ENCODE data around the gene TAP1. TPM values are rescaled to one million over a fixed set of nuclear protein-coding genes. Genes with fewer than 3 reads are reported as not detected.
A peak's percentile ranks its signal among the peaks of the same experiment; 100 is the strongest.

Gene TAP1
- total RNA-seq (100 to 1,000 TPM in 3 of 5 experiments, 10 to 100 TPM in 2; 92.1 to 500 (median 103) TPM), polyA plus RNA-seq (100 to 1,000 TPM; 162 to 274 TPM), total RNA-seq (152 reads per million, percentile 90 among the genes with 10 or more reads in this experiment)

GRCh38 chr6:32853541-32854375, at the start of gene TAP1, which contains the start of gene PSMB9:
TSS of gene TAP1 (minus strand) at chr6:32853704. CDS start at chr6:32853636, 68 bp downstream.
TSS of gene PSMB9 (plus strand) at chr6:32854192. CDS start at chr6:32854230, 38 bp downstream.
- peaks cover 45 to 57% of the 10 kb centered on the region in 2 donors for H3K4me1 ChIP-seq (ENCODE audit: control insufficient read depth in 2 of 2, insufficient read depth in 2 of 2, low read length in 2 of 2)
- H3K4me3 ChIP-seq (ENCODE audit: low read length): peak within 1 kb of the TSS; percentile 91
- ChIA-PET CTCF (interaction anchor here (0.7 to 7.5 kb wide), 8 partner anchors 12 to 119 kb away, joined by 3 to 241 read pairs (median 11); partner anchors contain the start of genes HLA-DMA, PSMB8 and TAP2), POLR2A (interaction anchor here (0.7 to 9.5 kb wide), 17 partner anchors 10 to 1295 kb away, joined by 3 to 662 read pairs (median 6); partner anchors contain the start of genes BRD2, HLA-DMA, PSMB8 and RPS18)
- H3K27me3 ChIP-seq (ENCODE audit: control insufficient read depth in 2 of 2, insufficient read depth in 2 of 2, low read length in 2 of 2): no peaks in the 10 kb centered on the region
- ATAC-seq (peak; percentile 92), DNase-seq (peak; percentile 92 to 97 (median 94))
- H3K27me3 Mint-ChIP-seq: no peaks in the 10 kb centered on the region
- peaks cover 0 to 2% (median 0%) of the 10 kb centered on the region in 11 donors for H3K9me3 Mint-ChIP-seq
- no peaks in the 10 kb centered on the region for H3K9me3 ChIP-seq (ENCODE audit: control insufficient read depth in 2 of 3, low read length in 3 of 3)
- peaks cover 61 to 80% (median 72%) of the 10 kb centered on the region in 7 donors for H3K4me1 Mint-ChIP-seq
- peak within 1 kb of the TSS; percentile 97 to 100 (median 100) for H3K27ac Mint-ChIP-seq
- H3K36me3 Mint-ChIP-seq: peaks cover 22 to 78% (median 57%) of the 10 kb centered on the region in 5 donors
- H3K36me3 ChIP-seq (ENCODE audit: control insufficient read depth in 2 of 3, insufficient read depth in 3 of 3, low read length in 3 of 3): peaks cover 17 to 69% (median 46%) of the 10 kb centered on the region in 3 experiments
- H3K4me3 Mint-ChIP-seq: peak within 1 kb of the TSS; percentile 96 to 100 (median 100)
- intact Hi-C loops (cut with micrococcal nuclease): loop anchor here (1.0 to 10.0 kb wide), 10 partner anchors 9 to 1231 kb away; partner anchors contain the start of genes PSMB8 (in 2 of the 2), TAP2 (in 2 of the 2), CLIC1 (in 1 of the 2) and CUTA (in 1 of the 2)
- peak within 1 kb of the TSS; percentile 100 for H3K27ac ChIP-seq (ENCODE audit: low read depth, low read length)

GRCh38 chr6:32895006-32895345, 41.5 kb upstream of the TAP1 start:
- peaks cover 0 to 2% (median 0%) of the 10 kb centered on the region in 5 donors for H3K36me3 Mint-ChIP-seq

GRCh38 chr6:32894085-32895005, 40.8 kb upstream of the TAP1 start:
- Histone ChIP-seq H3K4me1 (ENCODE audit: control insufficient read depth in 2 of 2, insufficient read depth in 2 of 2, low read length in 2 of 2) (peaks cover 12 to 13% of the 10 kb centered on the region in 2 donors), H3K36me3 (ENCODE audit: control insufficient read depth in 2 of 3, insufficient read depth in 3 of 3, low read length in 3 of 3) (peaks cover 0 to 7% (median 0%) of the 10 kb centered on the region in 3 experiments), H3K9me3 (ENCODE audit: control insufficient read depth in 2 of 3, low read length in 3 of 3) (no peaks in the 10 kb centered on the region), H3K4me3 (ENCODE audit: low read length) (peak overlapping the region; percentile 81), H3K27ac (ENCODE audit: low read depth, low read length) (peak overlapping the region; percentile 78), H3K27me3 (ENCODE audit: control insufficient read depth in 2 of 2, insufficient read depth in 2 of 2, low read length in 2 of 2) (no peaks in the 10 kb centered on the region)
- Mint-ChIP-seq H3K27ac (peak overlapping the region; percentile 78 to 97 (median 94)), H3K9me3 (no peaks in the 10 kb centered on the region), H3K4me1 (peaks cover 30 to 43% (median 36%) of the 10 kb centered on the region in 7 donors), H3K4me3 (peak overlapping the region; percentile 91 to 100 (median 99)), H3K36me3 (peaks cover 0 to 2% (median 0%) of the 10 kb centered on the region in 5 donors), H3K27me3 (peaks cover 0 to 4% (median 0%) of the 10 kb centered on the region in 5 donors)
- intact Hi-C loops (cut with micrococcal nuclease): loop anchor here (1.0 to 10.0 kb wide), 10 partner anchors 46 to 353 kb away; partner anchors contain the start of genes HLA-DMA (in 2 of the 2), HLA-DMB (in 2 of the 2), PSMB8 (in 2 of the 2) and BRD2 (in 1 of the 2)
- DNase-seq: peak; percentile 89 to 98 (median 94)
- CTCF ChIA-PET: interaction anchor here (0.9 to 2.3 kb wide), 10 partner anchors 12 to 90 kb away, joined by 3 to 11 read pairs (median 4); partner anchors contain the start of genes HLA-DMA and TAP2
- peak; percentile 99 for ATAC-seq
- POLR2A ChIA-PET: interaction anchor here (0.7 to 5.4 kb wide), 17 partner anchors 13 to 423 kb away, joined by 3 to 101 read pairs (median 5); partner anchors contain the start of genes BRD2, HLA-DMA, HLA-DMB and PSMB9

More at GRCh38 chr6:32895006-32895345, 41.5 kb upstream of the TAP1 start:
- no peak for DNase-seq
- Mint-ChIP-seq H3K4me1 (peaks cover 30 to 43% (median 36%) of the 10 kb centered on the region in 7 donors), H3K27ac (peak overlapping the region; percentile 78 to 97 (median 94)), H3K9me3 (no peaks in the 10 kb centered on the region), H3K4me3 (peak overlapping the region; percentile 91 to 100 (median 99)), H3K27me3 (peaks cover 0 to 4% (median 0%) of the 10 kb centered on the region in 5 donors)
- POLR2A ChIA-PET: interaction anchor here (0.8 to 5.4 kb wide), 15 partner anchors 12 to 92 kb away, joined by 3 to 101 read pairs (median 5); partner anchors contain the start of genes BRD2, HLA-DMA, HLA-DMB and PSMB9
- Histone ChIP-seq H3K36me3 (ENCODE audit: control insufficient read depth in 2 of 3, insufficient read depth in 3 of 3, low read length in 3 of 3) (peaks cover 0 to 7% (median 0%) of the 10 kb centered on the region in 3 experiments), H3K9me3 (ENCODE audit: control insufficient read depth in 2 of 3, low read length in 3 of 3) (no peaks in the 10 kb centered on the region), H3K4me3 (ENCODE audit: low read length) (peak overlapping the region; percentile 81), H3K27me3 (ENCODE audit: control insufficient read depth in 2 of 2, insufficient read depth in 2 of 2, low read length in 2 of 2) (no peaks in the 10 kb centered on the region), H3K4me1 (ENCODE audit: control insufficient read depth in 2 of 2, insufficient read depth in 2 of 2, low read length in 2 of 2) (peaks cover 12 to 13% of the 10 kb centered on the region in 2 donors), H3K27ac (ENCODE audit: low read depth, low read length) (peak overlapping the region; percentile 78)
- CTCF ChIA-PET: interaction anchor here (1.0 to 2.3 kb wide), 8 partner anchors 27 to 90 kb away, joined by 3 to 11 read pairs (median 6); partner anchors contain the start of genes HLA-DMA and TAP2
- ATAC-seq: peak; percentile 18
- intact Hi-C loops (cut with micrococcal nuclease): loop anchor here (2.0 to 10.0 kb wide), 5 partner anchors 46 to 180 kb away; partner anchors contain the start of genes PSMB8 (in 2 of the 2), BRD2 (in 1 of the 2), HLA-DMA (in 1 of the 2) and HLA-DMB (in 1 of the 2)

DNA sequence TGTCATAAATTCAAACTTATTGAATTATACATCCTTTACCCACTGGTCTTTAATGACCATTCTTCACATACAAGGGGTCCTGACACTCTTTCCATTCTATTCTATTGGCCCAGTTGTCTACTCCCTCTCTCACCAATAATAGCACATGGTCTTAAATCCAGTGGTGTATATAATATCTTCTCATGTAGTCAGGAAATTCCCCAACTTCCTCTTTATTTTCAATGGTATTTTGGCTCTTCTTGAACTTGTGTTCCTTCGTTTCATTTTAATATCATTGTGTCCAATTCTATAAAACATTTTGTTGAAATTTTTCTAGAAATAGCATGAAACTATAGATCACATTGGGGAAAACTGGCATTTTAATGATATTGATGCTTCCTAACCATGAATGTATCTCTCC, 37.3 kb upstream of the TAP1 start:
- ChIA-PET CTCF (interaction anchor here (1.0 to 2.5 kb wide), 3 partner anchors 57 to 94 kb away, joined by 4 to 11 read pairs (median 6); no protein-coding TSS in a partner anchor), POLR2A (interaction anchor here (1.3 to 5.4 kb wide), 2 partner anchors 80 to 81 kb away, joined by 10 to 101 read pairs; partner anchors contain the start of gene BRD2)
- ATAC-seq (no peak), DNase-seq (no peak)
- H3K4me3 Mint-ChIP-seq: no peak overlapping the region
- H3K27me3 Mint-ChIP-seq: peaks cover 0 to 10% (median 0%) of the 10 kb centered on the region in 5 donors
- H3K36me3 Mint-ChIP-seq: peaks cover 0 to 2% (median 0%) of the 10 kb centered on the region in 5 donors
- H3K36me3 ChIP-seq (ENCODE audit: control insufficient read depth in 2 of 3, insufficient read depth in 3 of 3, low read length in 3 of 3): peaks cover 0 to 7% (median 0%) of the 10 kb centered on the region in 3 experiments
- peaks cover 13 to 23% (median 20%) of the 10 kb centered on the region in 7 donors for H3K4me1 Mint-ChIP-seq
- intact Hi-C loops (cut with micrococcal nuclease): loop anchor here (5.0 to 10.0 kb wide), 2 partner anchors 184 to 356 kb away; partner anchors contain the start of genes HLA-DPA1 (in 1 of the 2) and HLA-DPB1 (in 1 of the 2)
- no peaks in the 10 kb centered on the region for H3K9me3 ChIP-seq (ENCODE audit: control insufficient read depth in 2 of 3, low read length in 3 of 3)
- H3K4me1 ChIP-seq (ENCODE audit: control insufficient read depth in 2 of 2, insufficient read depth in 2 of 2, low read length in 2 of 2): peaks cover 9 to 12% of the 10 kb centered on the region in 2 donors
- no peak overlapping the region for H3K27ac ChIP-seq (ENCODE audit: low read depth, low read length)
- H3K27ac Mint-ChIP-seq: no peak overlapping the region
- H3K9me3 Mint-ChIP-seq: no peaks in the 10 kb centered on the region
- H3K4me3 ChIP-seq (ENCODE audit: low read length): no peak overlapping the region
- no peaks in the 10 kb centered on the region for H3K27me3 ChIP-seq (ENCODE audit: control insufficient read depth in 2 of 2, insufficient read depth in 2 of 2, low read length in 2 of 2)

- H3K27me3 ChIP-seq (ENCODE audit: control insufficient read depth in 2 of 2, insufficient read depth in 2 of 2, low read length in 2 of 2): no peaks in the 10 kb centered on the region
- Mint-ChIP-seq H3K27me3 (peaks cover 0 to 10% (median 0%) of the 10 kb centered on the region in 5 donors), H3K36me3 (peaks cover 0 to 2% (median 0%) of the 10 kb centered on the region in 5 donors), H3K4me1 (peaks cover 0 to 11% (median 9%) of the 10 kb centered on the region in 7 donors), H3K27ac (no peak overlapping the region), H3K4me3 (no peak overlapping the region), H3K9me3 (no peaks in the 10 kb centered on the region)
- H3K4me1 ChIP-seq (ENCODE audit: control insufficient read depth in 2 of 2, insufficient read depth in 2 of 2, low read length in 2 of 2): no peaks in the 10 kb centered on the region
- ATAC-seq: no peak
- no peak overlapping the region for H3K4me3 ChIP-seq (ENCODE audit: low read length)
- CTCF ChIA-PET: interaction anchor here (0.9 to 1.0 kb wide), 3 partner anchors 44 to 95 kb away, joined by 4 to 6 read pairs (median 5); no protein-coding TSS in a partner anchor
- no peaks in the 10 kb centered on the region for H3K9me3 ChIP-seq (ENCODE audit: control insufficient read depth in 2 of 3, low read length in 3 of 3)
- POLR2A ChIA-PET: interaction anchor here (1.3 kb wide), 1 partner anchor 83 kb away, joined by 10 read pairs; no protein-coding TSS in a partner anchor
- H3K27ac ChIP-seq (ENCODE audit: low read depth, low read length): no peak overlapping the region
- intact Hi-C loops (cut with micrococcal nuclease): no loop called here
- peaks cover 0 to 4% (median 0%) of the 10 kb centered on the region in 3 experiments for H3K36me3 ChIP-seq (ENCODE audit: control insufficient read depth in 2 of 3, insufficient read depth in 3 of 3, low read length in 3 of 3)
- no peak for DNase-seq
Observed at GRCh38 chr6:32889533-32889932, 36.0 kb upstream of the TAP1 start.

All from naive thymus-derived CD4-positive, alpha-beta T cell (primary cell).